Smooth muscle cell of the brain vasculature (primary cell): ENCODE data around the gene TPRA1.

ENCODE experiments used
- DNase-seq: peaks from one replicate; pipeline ENCODE4 v3.0.0-alpha.2; 2012; ENCODE audit warnings: low read depth, low spot score

Gene TPRA1

DNA sequence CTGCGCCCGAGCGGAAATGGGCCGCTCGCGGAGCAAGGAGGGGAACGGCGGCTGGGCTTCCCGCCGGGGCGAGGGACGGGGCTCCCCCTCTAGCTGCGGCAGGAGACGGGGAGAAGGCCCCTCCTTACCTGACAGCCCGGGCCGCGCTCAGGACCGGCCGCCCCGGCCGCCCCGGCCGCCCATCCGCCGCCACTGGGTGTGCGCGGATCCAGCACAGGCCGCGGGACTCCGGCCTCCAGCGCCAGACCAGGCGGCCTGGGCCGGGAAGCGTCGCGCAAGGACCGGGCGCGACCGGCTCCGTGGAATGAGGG lies 296 bp downstream of the TPRA1 start:
- DNase-seq: peak; percentile 15

- DNase-seq: no peak
These were observed 792 bp downstream of the TPRA1 start for GRCh38 chr3:127589600-127590281.

DNA sequence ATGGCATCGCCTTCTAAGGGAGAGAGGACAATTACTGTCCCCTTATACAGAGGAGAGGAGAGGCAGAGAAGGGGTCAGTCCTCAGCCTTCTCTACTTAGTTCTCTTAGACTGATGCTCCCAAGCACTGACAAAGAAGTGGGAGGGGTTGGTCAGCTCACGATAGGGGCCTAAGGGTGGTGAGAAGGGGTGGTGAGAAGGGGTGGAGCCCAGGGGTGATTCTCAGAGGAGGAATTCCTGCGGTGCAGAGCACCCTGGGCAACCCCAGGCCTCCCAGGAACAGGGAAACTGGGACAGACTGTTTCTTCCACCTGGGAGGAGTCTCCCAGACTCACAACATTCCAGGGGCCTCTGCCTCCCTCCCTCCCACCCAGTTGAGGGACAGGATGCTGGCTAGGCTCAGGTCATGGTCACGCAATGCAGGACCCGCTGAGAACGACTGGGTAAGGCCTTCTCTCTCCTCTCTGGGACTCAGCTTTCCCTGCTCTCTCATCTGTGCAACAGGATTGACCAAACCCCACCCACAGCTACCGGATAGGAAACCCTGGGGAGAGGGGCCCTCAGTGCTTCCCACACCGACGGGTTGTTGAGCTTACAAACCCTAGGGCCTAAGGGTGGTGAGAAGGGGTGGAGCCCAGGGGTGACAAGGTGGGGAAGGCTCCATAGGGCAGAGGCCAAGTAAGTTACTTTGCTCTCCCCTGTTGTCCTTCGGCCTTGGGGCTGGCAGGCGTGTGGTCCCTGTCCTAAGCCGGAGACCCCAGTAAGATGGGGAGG lies 1.5 kb downstream of the TPRA1 start:
- no peak for DNase-seq

DNA sequence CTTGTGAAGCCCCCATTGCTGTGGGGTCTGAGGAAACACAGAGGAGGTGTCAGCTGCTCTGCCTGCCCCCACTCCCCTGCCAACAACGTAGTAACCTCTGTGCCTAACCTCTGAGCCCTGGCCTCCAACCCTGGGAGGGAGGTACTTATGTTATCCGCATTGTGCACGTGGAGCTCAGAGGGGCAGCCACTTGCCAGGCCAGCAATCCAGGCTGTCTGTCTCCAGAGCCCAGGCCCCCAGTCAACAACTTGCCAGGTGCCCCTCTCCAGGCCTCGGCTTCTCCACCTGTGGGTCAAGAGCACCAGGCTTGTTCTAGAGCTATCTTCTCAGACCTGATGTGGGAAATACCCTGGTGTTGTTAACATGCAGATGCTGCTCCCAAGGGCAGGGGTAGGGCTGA lies 2.7 kb downstream of the TPRA1 start:
- DNase-seq: no peak

DNA sequence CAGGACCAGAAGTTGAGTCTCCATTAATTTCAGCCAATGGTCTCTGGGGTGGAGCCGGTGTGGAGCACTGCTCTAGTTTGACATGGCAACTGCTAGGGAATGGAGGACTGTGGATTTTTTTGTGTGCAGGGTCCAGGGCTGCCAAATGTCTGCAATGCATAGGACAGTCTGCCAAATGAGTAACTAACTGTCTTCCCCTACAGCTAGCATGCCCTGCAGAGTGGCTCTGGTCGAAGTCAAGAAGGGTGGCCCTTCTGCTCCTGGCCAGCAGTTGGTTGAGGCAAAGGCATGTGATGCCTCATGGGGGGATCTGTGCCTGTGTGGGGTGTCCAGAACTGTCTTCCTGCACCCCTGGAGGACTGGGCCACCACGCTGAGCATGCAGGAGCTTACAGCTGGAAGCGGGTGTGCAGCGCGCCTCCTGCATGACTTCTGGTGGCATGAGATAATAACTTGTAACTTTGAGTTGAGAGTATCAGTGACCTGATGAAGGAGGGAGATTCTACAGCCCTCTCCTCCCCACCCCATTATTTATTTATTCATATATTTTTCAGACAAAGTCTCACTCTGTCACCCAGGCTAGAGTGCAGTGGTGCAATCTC lies 4.6 kb downstream of the TPRA1 start:
- DNase-seq: no peak

- DNase-seq: no peak
These were observed 5.2 kb downstream of the TPRA1 start for GRCh38 chr3:127585163-127585812.

DNA sequence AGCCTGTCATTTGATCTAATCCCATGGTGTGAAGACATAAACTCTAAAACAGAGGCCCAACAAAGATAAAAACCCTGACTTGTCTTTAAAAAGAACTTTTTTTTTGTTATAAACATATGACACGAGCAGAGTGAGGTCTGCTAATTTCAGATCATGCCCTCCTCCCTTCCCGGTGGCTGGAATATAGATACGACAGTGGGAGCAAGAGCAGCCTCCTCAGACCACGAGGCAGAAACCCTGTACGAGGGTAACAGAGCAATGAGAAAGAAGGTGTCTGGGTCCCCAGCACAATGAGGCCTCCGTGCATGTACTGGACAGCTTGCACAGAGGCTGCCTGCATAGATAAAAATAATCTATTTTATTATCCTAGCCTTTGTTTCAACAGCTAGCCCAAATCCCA lies 5.8 kb downstream of the TPRA1 start:
- no peak for DNase-seq

DNA sequence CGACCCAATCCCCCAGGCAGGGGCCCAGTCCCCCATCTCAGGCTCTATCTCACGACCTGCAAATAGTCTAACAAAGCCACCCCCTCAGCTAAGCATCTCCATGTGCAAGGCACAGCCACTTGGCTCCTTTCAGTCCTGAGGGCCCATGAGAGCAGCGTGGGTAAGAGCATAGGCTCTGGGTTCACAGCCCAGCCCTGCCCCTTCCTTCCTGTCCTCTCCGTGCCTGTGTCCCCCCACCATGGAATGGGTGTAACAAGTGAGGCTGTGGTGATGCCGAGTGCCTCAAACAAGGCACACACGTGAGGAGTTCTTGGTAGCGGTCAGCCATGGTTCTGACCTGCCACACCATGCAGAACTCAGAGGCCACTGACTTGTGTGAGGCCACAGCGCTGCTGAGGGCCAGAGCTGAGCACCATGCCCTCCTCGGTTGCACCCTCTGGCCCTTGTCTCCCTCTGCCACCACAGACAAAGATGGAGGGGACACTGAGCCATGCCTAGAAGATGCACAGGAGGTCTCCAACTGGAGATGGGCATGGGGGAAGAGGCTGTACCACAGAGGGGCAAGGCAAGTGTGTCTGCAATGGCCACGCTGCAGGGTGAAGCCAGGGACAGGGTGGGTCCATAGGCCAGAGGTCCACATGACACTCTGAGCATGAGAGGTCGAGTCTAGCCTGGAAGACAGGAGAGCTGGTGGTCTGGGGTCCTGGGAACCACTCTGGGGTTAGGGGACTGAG lies 10.0 kb downstream of the TPRA1 start:
- no peak for DNase-seq

- DNase-seq: no peak
These were observed 11.7 kb downstream of the TPRA1 start for GRCh38 chr3:127578802-127579201.

GRCh38 chr3:127578168-127578567 lies 12.4 kb downstream of the TPRA1 start:
- no peak for DNase-seq

- no peak for DNase-seq
These were observed 13.1 kb downstream of the TPRA1 start for GRCh38 chr3:127577448-127577847.

GRCh38 chr3:127574880-127575878 lies 15.4 kb downstream of the TPRA1 start:
- DNase-seq: peak; percentile 82

DNA sequence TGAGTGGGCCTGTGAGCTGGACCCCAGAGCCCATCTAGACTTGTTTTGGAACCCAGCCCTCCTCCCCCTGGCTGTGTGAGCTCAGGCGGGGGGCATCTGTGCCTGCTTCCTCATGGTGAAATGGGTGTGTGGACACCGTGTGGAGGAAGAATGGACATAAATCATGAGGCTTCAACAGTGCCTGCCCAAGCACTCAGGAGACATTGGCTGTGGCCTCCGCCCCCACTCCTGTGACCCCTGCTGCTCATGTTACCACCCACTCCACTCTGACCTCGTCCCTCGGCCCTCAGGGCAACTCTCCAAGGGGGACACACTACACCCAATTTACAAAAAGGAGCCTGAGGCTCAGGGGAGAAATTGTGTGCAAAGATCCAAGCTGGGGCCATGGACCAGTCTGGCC lies 16.6 kb downstream of the TPRA1 start:
- no peak for DNase-seq

- no peak for DNase-seq
These were observed 17.1 kb downstream of the TPRA1 start for GRCh38 chr3:127573401-127573800.

GRCh38 chr3:127572735-127573134 lies 17.8 kb downstream of the TPRA1 start:
- DNase-seq: no peak

DNA sequence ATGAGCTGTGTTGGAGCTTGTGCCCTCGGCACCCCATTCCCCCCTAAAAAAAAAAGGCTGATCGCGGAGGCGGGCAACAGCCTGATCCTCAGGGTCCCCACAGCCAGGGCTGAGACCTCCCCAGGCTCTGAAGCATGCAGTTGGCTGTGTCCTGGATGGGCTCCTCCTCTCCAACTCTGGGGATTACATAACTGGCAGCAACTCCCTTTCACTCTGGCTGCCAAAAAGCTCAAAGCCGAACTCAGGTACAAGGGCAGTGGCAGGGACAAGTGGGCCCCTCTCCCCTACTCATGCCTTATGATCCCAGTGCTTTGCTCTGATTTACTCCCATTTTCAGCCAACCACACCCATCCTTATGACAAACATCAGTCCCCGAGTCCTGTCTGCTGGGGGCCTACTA lies 18.3 kb downstream of the TPRA1 start:
- DNase-seq: no peak

DNA sequence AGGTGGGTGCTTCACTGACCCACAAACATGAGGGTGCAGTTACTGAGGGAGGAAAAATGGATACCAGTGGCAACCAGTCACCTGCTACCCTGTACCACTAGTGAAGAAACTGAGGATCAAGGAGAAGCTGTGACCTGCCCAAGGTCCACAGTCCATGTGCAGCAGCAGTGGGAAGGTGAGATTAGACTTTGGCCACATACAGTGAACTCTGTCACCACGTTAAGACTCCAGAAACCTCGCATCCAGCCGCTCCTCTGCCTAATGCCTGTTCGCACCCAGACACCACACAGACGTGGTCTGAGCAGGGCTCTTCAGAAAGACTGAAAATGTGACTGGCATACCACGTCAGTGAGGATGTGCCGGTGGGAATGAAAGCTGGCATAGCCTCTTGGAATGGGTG lies 20.0 kb downstream of the TPRA1 start:
- DNase-seq: no peak

GRCh38 chr3:127569160-127569559 lies 21.4 kb downstream of the TPRA1 start:
- DNase-seq: no peak

GRCh38 chr3:127568586-127568985 lies 21.9 kb downstream of the TPRA1 start:
- DNase-seq: no peak

GRCh38 chr3:127566833-127567232 lies 23.7 kb downstream of the TPRA1 start:
- no peak for DNase-seq

DNA sequence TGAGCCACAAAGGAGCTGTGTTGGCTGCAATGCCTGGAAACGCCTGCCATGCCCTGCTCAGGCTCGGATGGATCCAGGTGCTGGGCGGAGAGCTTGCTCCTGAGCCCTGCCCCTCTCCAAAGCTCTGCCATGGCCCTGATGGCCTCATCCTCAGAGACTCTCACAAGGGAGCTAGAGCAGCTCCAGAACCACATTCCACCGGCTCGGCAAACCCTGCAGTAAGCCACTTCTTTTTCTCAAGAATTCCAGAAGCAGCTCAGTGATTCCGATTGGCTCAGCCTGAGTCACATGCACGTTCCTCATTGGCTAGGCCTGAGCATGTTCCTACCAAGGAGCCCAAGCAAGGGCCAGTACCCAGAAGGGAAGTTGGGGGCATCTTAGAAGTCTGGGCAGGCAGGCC lies 24.8 kb downstream of the TPRA1 start:
- no peak for DNase-seq
